ENCODE data around the gene WAC. TPM values are rescaled to one million over a fixed set of nuclear protein-coding genes. Genes with fewer than 3 reads are reported as not detected.

Gene WAC
- total and polyA plus RNA-seq, 2 experiments from 2014 or later, result 59.4 to 116 TPM

DNA sequence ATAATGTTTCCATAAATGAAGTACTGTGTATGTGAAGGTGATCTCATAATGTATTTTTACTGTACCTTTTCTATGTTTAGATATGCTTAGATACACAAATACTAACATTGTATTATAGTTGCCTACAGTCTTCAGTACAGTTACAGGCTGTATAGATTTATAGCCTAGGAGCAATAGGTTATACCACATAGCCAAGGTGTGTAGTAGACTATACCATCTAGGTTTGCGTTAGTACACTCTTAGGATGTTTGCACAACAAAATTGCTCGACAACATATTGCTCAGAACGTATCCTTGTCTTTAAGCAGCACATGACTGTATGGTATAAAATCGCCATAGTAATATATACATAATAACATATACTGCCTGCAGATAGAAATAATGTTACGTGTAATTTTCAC, 42.9 kb downstream of the WAC start:
- Mint-ChIP-seq H3K36me3 (ENCODE audit: low read depth) (peaks cover 19% of the 10 kb centered on the region; the same call in 2 of the 3 replicates), H3K4me3 (no peak overlapping the region), H3K27ac (no peak overlapping the region), H3K9me3 (no peaks in the 10 kb centered on the region), H3K4me1 (peaks cover 37% of the 10 kb centered on the region), H3K27me3 (ENCODE audit: insufficient read depth, low read depth, poor library complexity) (no peaks in the 10 kb centered on the region)
- no peaks in the 10 kb centered on the region for H3K36me3 ChIP-seq (ENCODE audit: insufficient read depth)
- no peaks in the 10 kb centered on the region for H3K27me3 ChIP-seq (ENCODE audit: insufficient read depth)
- peaks cover 53% of the 10 kb centered on the region; the same call in 1 of the 2 replicates for H3K4me1 ChIP-seq (ENCODE audit: insufficient read depth)
- peaks cover 93% of the 10 kb centered on the region for H4K20me1 ChIP-seq (replicated peaks; ENCODE audit: insufficient read depth)
- TF ChIP-seq, protein P1, sequence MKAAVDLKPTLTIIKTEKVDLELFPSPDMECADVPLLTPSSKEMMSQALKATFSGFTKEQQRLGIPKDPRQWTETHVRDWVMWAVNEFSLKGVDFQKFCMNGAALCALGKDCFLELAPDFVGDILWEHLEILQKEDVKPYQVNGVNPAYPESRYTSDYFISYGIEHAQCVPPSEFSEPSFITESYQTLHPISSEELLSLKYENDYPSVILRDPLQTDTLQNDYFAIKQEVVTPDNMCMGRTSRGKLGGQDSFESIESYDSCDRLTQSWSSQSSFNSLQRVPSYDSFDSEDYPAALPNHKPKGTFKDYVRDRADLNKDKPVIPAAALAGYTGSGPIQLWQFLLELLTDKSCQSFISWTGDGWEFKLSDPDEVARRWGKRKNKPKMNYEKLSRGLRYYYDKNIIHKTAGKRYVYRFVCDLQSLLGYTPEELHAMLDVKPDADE (IDR thresholded peaks at IDR 0.05), result no peak
- no peak for TF ChIP-seq STAT1 (IDR thresholded peaks at IDR 0.05; ENCODE audit: unreplicated experiment)
- no peak for TF ChIP-seq ZNF331 (CRISPR knock-in tag; IDR thresholded peaks at IDR 0.05; ENCODE audit: low read depth)
- TF ChIP-seq, protein P2, sequence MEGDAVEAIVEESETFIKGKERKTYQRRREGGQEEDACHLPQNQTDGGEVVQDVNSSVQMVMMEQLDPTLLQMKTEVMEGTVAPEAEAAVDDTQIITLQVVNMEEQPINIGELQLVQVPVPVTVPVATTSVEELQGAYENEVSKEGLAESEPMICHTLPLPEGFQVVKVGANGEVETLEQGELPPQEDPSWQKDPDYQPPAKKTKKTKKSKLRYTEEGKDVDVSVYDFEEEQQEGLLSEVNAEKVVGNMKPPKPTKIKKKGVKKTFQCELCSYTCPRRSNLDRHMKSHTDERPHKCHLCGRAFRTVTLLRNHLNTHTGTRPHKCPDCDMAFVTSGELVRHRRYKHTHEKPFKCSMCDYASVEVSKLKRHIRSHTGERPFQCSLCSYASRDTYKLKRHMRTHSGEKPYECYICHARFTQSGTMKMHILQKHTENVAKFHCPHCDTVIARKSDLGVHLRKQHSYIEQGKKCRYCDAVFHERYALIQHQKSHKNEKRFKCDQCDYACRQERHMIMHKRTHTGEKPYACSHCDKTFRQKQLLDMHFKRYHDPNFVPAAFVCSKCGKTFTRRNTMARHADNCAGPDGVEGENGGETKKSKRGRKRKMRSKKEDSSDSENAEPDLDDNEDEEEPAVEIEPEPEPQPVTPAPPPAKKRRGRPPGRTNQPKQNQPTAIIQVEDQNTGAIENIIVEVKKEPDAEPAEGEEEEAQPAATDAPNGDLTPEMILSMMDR (conservative IDR thresholded peaks at IDR 0.05; ENCODE audit: low read depth in 2 of 2), result no peak
- TF ChIP-seq, protein P3, sequence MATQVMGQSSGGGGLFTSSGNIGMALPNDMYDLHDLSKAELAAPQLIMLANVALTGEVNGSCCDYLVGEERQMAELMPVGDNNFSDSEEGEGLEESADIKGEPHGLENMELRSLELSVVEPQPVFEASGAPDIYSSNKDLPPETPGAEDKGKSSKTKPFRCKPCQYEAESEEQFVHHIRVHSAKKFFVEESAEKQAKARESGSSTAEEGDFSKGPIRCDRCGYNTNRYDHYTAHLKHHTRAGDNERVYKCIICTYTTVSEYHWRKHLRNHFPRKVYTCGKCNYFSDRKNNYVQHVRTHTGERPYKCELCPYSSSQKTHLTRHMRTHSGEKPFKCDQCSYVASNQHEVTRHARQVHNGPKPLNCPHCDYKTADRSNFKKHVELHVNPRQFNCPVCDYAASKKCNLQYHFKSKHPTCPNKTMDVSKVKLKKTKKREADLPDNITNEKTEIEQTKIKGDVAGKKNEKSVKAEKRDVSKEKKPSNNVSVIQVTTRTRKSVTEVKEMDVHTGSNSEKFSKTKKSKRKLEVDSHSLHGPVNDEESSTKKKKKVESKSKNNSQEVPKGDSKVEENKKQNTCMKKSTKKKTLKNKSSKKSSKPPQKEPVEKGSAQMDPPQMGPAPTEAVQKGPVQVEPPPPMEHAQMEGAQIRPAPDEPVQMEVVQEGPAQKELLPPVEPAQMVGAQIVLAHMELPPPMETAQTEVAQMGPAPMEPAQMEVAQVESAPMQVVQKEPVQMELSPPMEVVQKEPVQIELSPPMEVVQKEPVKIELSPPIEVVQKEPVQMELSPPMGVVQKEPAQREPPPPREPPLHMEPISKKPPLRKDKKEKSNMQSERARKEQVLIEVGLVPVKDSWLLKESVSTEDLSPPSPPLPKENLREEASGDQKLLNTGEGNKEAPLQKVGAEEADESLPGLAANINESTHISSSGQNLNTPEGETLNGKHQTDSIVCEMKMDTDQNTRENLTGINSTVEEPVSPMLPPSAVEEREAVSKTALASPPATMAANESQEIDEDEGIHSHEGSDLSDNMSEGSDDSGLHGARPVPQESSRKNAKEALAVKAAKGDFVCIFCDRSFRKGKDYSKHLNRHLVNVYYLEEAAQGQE (IDR thresholded peaks at IDR 0.05; ENCODE audit: unreplicated experiment), result no peak
- no peak for TF ChIP-seq CREB1 (CRISPR knock-in tag; IDR thresholded peaks at IDR 0.05; ENCODE audit: low read depth)
- TF ChIP-seq, protein P4, sequence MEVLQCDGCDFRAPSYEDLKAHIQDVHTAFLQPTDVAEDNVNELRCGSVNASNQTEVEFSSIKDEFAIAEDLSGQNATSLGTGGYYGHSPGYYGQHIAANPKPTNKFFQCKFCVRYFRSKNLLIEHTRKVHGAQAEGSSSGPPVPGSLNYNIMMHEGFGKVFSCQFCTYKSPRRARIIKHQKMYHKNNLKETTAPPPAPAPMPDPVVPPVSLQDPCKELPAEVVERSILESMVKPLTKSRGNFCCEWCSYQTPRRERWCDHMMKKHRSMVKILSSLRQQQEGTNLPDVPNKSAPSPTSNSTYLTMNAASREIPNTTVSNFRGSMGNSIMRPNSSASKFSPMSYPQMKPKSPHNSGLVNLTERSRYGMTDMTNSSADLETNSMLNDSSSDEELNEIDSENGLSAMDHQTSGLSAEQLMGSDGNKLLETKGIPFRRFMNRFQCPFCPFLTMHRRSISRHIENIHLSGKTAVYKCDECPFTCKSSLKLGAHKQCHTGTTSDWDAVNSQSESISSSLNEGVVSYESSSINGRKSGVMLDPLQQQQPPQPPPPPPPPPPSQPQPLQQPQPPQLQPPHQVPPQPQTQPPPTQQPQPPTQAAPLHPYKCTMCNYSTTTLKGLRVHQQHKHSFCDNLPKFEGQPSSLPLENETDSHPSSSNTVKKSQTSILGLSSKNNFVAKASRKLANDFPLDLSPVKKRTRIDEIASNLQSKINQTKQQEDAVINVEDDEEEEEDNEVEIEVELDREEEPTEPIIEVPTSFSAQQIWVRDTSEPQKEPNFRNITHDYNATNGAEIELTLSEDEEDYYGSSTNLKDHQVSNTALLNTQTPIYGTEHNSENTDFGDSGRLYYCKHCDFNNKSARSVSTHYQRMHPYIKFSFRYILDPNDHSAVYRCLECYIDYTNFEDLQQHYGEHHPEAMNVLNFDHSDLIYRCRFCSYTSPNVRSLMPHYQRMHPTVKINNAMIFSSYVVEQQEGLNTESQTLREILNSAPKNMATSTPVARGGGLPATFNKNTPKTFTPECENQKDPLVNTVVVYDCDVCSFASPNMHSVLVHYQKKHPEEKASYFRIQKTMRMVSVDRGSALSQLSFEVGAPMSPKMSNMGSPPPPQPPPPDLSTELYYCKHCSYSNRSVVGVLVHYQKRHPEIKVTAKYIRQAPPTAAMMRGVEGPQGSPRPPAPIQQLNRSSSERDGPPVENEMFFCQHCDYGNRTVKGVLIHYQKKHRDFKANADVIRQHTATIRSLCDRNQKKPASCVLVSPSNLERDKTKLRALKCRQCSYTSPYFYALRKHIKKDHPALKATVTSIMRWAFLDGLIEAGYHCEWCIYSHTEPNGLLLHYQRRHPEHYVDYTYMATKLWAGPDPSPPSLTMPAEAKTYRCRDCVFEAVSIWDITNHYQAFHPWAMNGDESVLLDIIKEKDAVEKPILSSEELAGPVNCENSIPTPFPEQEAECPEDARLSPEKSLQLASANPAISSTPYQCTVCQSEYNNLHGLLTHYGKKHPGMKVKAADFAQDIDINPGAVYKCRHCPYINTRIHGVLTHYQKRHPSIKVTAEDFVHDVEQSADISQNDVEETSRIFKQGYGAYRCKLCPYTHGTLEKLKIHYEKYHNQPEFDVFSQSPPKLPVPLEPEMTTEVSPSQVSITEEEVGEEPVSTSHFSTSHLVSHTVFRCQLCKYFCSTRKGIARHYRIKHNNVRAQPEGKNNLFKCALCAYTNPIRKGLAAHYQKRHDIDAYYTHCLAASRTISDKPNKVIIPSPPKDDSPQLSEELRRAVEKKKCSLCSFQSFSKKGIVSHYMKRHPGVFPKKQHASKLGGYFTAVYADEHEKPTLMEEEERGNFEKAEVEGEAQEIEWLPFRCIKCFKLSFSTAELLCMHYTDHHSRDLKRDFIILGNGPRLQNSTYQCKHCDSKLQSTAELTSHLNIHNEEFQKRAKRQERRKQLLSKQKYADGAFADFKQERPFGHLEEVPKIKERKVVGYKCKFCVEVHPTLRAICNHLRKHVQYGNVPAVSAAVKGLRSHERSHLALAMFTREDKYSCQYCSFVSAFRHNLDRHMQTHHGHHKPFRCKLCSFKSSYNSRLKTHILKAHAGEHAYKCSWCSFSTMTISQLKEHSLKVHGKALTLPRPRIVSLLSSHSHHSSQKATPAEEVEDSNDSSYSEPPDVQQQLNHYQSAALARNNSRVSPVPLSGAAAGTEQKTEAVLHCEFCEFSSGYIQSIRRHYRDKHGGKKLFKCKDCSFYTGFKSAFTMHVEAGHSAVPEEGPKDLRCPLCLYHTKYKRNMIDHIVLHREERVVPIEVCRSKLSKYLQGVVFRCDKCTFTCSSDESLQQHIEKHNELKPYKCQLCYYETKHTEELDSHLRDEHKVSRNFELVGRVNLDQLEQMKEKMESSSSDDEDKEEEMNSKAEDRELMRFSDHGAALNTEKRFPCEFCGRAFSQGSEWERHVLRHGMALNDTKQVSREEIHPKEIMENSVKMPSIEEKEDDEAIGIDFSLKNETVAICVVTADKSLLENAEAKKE (CRISPR knock-in tag; IDR thresholded peaks at IDR 0.05), result no peak
- TF ChIP-seq ZNF114 (CRISPR knock-in tag; IDR thresholded peaks at IDR 0.05), result no peak
- H2AFZ ChIP-seq, result no peak overlapping the region
- no peaks in the 10 kb centered on the region for H3F3A ChIP-seq (replicated peaks; ENCODE audit: low read depth)
- ATAC-seq (no peak), DNase-seq (ENCODE audit: low spot score) (no peak)
- H3K4me3 ChIP-seq, result no peak overlapping the region
- H3K27ac ChIP-seq (ENCODE audit: low read depth), result no peak overlapping the region
- no peaks in the 10 kb centered on the region for H3K9me2 ChIP-seq (ENCODE audit: insufficient read depth)
- H3K79me2 ChIP-seq (replicated peaks; ENCODE audit: insufficient read depth), result peaks cover 100% of the 10 kb centered on the region
- no peak overlapping the region for H3K4me2 ChIP-seq
